ENCODE data around the gene OTX1.

GRCh38 chr2:63008838-63009237 lies 41.8 kb upstream of the OTX1 start:
- no peak for TF ChIP-seq EZH2phosphoT487 (IDR thresholded peaks at IDR 0.05; ENCODE audit: borderline replicate concordance)
- TF ChIP-seq, protein P1, sequence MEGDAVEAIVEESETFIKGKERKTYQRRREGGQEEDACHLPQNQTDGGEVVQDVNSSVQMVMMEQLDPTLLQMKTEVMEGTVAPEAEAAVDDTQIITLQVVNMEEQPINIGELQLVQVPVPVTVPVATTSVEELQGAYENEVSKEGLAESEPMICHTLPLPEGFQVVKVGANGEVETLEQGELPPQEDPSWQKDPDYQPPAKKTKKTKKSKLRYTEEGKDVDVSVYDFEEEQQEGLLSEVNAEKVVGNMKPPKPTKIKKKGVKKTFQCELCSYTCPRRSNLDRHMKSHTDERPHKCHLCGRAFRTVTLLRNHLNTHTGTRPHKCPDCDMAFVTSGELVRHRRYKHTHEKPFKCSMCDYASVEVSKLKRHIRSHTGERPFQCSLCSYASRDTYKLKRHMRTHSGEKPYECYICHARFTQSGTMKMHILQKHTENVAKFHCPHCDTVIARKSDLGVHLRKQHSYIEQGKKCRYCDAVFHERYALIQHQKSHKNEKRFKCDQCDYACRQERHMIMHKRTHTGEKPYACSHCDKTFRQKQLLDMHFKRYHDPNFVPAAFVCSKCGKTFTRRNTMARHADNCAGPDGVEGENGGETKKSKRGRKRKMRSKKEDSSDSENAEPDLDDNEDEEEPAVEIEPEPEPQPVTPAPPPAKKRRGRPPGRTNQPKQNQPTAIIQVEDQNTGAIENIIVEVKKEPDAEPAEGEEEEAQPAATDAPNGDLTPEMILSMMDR (conservative IDR thresholded peaks at IDR 0.05; ENCODE audit: low read length): no peak

All from Loucy (cell line).